AG09309 (cell line): ENCODE measurements around the gene ST6GAL1.

ENCODE experiments used
- DNase-seq: peaks from one replicate; pipeline ENCODE4 v3.0.0-alpha.2; 2010; ENCODE audit warnings: low read depth
- H3K4me3 ChIP-seq: 2 replicates; pipeline ENCODE4 v1.5.1; 2011; ENCODE audit warnings: mild to moderate bottlenecking, low read depth, low read length, moderate library complexity; ENCODE audit not compliant: control insufficient read depth
- TF ChIP-seq, protein P1 (sequence below): IDR thresholded peaks from 2 replicates; pipeline ENCODE4 v1.5.1; 2011; ENCODE audit warnings: mild to moderate bottlenecking, low read depth, low read length, inconsistent platforms; ENCODE audit not compliant: insufficient read depth, control insufficient read depth; ENCODE audit errors: missing control alignments

ST6GAL1 gene

DNA sequence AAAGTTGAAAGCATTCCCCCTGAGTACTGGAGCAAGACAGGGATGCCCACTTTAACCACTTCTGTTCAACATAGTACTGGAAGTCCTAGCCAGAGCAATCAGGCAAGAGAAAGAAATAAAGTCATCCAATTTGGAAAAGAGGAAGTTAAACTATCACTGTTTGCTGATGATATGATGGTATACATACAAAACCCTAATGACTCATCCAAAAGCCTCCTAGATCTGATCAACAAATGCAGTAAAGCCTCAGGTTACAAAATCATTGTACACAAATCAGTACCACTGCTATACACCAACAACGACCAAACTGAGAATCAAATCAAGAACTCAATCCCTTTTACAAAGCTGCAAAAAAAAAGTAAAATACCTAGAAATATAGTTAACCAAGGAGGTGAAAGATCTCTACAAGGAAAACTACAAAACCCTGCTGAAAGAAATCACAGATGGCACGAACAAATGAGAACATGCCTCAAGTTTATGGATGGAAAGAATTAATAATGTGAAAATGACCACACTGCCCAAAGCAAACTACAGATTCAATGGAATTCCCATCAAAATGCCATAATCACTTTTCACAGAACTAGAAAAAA is 168.7 kb downstream of the ST6GAL1 start:
- H3K4me3 ChIP-seq: no peak overlapping the region
- DNase-seq: no peak
- TF ChIP-seq, protein P1, sequence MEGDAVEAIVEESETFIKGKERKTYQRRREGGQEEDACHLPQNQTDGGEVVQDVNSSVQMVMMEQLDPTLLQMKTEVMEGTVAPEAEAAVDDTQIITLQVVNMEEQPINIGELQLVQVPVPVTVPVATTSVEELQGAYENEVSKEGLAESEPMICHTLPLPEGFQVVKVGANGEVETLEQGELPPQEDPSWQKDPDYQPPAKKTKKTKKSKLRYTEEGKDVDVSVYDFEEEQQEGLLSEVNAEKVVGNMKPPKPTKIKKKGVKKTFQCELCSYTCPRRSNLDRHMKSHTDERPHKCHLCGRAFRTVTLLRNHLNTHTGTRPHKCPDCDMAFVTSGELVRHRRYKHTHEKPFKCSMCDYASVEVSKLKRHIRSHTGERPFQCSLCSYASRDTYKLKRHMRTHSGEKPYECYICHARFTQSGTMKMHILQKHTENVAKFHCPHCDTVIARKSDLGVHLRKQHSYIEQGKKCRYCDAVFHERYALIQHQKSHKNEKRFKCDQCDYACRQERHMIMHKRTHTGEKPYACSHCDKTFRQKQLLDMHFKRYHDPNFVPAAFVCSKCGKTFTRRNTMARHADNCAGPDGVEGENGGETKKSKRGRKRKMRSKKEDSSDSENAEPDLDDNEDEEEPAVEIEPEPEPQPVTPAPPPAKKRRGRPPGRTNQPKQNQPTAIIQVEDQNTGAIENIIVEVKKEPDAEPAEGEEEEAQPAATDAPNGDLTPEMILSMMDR: no peak

DNA sequence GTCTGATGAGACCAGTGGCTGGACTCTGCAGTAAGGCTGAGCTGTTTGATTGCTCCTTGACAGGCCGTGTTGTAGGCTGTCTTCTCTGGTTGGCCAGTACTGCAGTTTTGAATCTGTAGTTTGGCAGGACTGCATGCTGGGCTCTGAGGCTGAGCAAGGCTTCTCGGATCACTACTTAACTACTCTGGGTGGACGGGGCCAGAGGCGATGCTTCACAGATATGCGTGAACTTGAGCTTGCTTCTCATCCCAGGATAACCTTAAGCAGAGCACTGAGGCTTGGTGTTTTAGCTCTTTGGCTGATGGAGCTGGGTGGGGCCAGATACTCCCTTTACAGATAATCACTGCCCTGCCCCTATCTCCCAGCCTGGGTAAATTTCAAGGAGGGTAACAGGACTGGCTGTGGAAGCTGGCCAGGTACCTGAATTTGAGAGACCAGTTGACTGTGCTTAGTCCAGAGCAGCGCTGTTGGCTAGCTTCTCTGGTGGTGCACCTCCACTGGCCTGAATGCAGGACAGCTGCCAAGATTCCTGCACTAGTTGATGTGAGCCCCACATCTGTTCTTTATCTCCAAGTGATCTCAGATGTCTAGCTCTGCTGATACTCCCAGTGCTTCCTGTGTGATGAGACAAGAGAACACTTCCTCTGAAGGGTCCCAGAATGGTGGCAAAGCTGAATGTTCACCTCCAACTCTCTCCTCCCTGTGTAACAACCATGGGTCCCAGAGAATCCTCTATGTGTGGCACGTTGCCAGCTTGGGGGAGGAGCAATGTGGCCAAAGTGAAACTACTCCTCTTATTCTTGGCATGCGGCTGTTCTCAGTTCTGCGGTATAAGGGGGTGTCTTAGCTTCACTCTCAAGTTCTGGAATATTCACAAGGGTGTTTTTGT is 171.1 kb downstream of the ST6GAL1 start:
- peak overlapping the region; percentile 22 for H3K4me3 ChIP-seq
- DNase-seq: peak; percentile 7
- TF ChIP-seq, protein P1: no peak

DNA sequence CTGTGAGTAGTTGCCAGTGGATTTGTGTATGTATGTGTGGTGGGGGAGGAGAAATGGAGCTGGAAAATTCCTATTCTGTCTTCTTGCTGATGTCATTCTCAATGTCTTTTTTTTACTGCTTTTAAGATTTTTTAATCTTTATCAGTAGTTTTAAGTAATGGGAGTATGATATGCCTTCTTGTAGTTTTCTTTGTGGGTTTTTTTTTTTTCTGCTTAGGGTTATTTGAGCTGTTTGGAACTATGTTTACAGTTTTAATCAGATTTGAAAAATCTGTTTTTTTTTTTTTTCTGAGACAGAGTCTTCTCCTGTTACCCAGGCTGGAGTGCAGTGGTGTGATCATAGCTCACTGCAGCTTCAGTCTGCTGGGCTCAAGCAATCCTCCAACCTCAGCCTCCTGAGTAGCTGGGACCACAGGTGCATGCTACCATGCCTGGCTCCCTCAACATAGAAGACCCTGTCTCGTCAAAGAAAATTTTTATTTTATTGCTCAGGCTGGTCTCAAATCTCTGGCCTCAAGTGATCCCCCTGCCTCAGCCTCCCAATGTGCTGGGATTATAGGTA is 171.8 kb downstream of the ST6GAL1 start:
- DNase-seq: no peak
- TF ChIP-seq, protein P1: no peak
- H3K4me3 ChIP-seq: peak overlapping the region; percentile 22

DNA sequence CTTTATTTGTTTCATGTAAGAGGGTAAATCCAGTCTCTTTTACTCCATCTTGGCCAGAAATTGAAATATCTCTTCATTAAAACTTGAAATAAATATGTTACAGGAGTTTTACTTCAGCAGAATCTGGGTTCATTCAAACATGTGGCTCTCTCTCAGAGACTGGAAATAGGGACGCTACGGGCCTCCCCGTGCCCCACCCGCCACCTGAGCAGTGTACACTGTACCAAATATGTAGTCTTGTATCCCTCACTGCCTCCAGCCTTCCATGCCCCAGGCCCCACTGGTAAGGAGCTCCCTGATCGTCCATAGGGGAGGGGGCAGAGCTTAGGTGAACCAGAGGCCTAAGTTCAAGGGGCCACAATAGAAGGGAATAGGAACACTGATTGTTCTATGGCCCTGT is 172.9 kb downstream of the ST6GAL1 start:
- no peak overlapping the region for H3K4me3 ChIP-seq
- DNase-seq: no peak

DNA sequence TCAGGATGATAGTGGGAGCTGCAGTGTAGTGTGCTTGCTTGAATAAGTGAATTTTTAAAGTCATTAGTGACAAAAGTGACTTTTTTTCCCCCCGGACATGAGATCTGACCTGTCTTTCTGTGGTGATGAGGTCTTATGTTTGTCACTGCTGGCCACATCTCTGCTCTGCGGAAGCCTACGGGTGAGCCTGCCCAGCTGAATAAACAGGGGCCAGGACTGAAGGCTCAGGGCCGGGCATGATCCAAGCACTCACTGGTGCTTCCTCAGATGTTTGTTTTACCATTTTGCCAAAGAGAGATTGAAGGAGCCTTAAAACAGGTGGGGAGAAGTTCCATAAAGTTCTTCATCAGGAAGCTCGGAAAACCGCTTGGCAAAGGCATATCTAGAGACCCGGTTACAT is 174.0 kb downstream of the ST6GAL1 start:
- no peak overlapping the region for H3K4me3 ChIP-seq
- DNase-seq: no peak
- TF ChIP-seq, protein P1: no peak

More for the DNA sequence above, 172.9 kb downstream of the ST6GAL1 start:
- TF ChIP-seq, protein P1: no peak

DNA sequence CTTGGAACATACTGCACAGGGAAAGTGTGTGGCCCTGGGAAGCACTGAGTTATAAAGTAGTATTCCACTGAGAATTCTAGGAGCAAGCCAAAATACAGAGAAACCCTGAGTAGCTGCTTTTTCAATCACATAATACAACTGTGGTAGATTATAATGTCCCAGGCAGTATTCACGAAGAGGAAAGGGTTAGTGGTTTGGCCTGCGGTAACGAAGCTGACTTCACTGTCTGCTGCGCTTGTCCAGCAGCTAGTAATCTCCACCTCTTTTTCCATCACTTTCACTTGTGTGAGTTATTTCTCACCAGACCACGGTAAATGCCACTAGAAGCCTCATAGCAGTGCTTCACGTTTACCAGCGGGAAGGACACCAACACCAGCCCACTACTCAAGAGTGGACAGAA is 174.6 kb downstream of the ST6GAL1 start:
- TF ChIP-seq, protein P1: no peak
- peak; percentile 42 for DNase-seq
- no peak overlapping the region for H3K4me3 ChIP-seq
